Nephron progenitor cell (in vitro differentiated cells): ENCODE measurements around the gene FSTL4.

Source experiments
- DNase-seq: peaks from one replicate; pipeline ENCODE4 v3.0.0; 2021
- H3K27ac Mint-ChIP-seq: 2 replicates; pipeline ENCODE4 v1.8.0; 2021; ENCODE audit warnings: mild to moderate bottlenecking, moderate library complexity, mixed read lengths
- H3K27me3 Mint-ChIP-seq: 2 replicates; pipeline ENCODE4 v1.8.0; 2021; ENCODE audit warnings: mild to moderate bottlenecking, low read depth, mixed read lengths; ENCODE audit not compliant: poor library complexity
- H3K36me3 Mint-ChIP-seq: 2 replicates; pipeline ENCODE4 v1.8.0; 2021; ENCODE audit warnings: low read depth, mixed read lengths
- H3K4me1 Mint-ChIP-seq: 2 replicates; pipeline ENCODE4 v1.8.0; 2021; ENCODE audit warnings: mixed read lengths
- H3K4me3 Mint-ChIP-seq: 2 replicates; pipeline ENCODE4 v1.8.0; 2021; ENCODE audit warnings: mild to moderate bottlenecking, moderate library complexity, mixed read lengths
- H3K9me3 Mint-ChIP-seq: 2 replicates; pipeline ENCODE4 v1.8.0; 2021; ENCODE audit warnings: mild to moderate bottlenecking, moderate library complexity, mixed read lengths
- CTCF ChIP-seq: fragments of 200-600 bp; sonication (generic); IDR thresholded peaks from 2 replicates; pipeline ENCODE4 v1.5.0; 2021; ENCODE audit warnings: antibody characterized with exemption

Gene FSTL4

DNA sequence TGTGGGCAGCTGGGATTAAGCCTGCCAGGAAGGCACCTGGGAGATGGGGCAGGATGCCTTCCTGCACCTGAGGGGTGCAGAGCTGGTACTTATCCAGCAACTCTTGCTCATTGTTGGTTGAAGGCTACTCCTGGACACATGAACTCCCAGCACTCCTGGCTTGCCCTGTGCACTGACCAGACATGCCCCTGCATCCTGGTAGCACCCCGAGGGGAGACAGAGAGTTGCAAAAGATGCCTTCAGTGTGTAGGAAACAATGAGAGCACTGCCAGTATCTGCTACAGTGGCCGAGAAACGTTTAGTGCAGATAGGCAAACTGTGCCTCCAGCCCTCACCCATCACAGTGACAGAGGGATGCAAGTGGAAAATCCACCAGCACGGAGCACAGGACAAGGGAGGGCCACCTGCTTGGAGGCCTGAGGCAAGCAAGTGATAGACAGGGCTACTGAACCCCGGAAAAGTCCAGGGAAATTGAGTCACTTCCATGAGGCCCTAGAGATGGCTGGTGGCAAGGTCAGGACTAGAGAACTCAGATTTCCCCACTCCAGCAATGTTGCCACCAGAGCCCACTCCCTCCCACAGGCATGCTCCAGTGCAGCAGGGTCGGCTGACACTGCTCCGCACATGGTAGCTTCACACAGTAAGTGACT is 171.1 kb downstream of the FSTL4 start:
- no peaks in the 10 kb centered on the region for H3K36me3 Mint-ChIP-seq
- H3K4me3 Mint-ChIP-seq: no peak overlapping the region
- H3K9me3 Mint-ChIP-seq: no peaks in the 10 kb centered on the region
- TF ChIP-seq CTCF: no peak
- H3K27me3 Mint-ChIP-seq: no peaks in the 10 kb centered on the region
- peaks cover under 1% of the 10 kb centered on the region for H3K4me1 Mint-ChIP-seq
- no peak for DNase-seq
- no peak overlapping the region for H3K27ac Mint-ChIP-seq

DNA sequence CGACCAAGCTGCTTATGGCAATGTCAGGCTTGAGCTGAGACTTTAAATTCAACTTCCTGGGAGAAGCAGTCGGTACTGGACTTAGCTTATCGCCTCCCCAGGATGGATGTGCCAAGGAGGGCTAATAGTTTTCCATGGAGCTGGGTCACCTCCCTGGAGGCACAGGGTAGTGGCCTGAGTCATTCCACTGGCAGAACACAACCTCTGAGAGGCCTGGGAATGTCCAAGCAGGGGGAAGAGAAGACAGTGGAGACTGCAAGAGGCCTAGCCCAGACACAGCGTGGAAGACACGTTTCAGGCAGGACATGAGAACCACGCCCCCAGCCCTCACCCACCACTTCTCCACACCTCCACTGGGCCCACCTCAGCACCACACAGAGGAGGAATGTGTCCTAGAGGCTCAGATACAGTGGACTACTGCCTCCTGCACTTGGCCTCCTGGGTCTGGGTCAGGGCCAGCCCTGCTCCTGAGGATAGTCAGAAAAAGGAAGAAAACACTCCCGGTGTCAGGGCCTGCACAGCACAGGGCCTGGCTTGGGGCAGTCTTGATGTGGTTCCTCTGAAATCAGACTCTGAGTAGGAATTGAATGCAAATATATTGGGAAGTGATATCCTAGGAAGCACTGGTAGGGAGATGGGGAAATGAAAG is 171.8 kb downstream of the FSTL4 start:
- no peaks in the 10 kb centered on the region for H3K36me3 Mint-ChIP-seq
- TF ChIP-seq CTCF: no peak
- peaks cover 5% of the 10 kb centered on the region for H3K4me1 Mint-ChIP-seq
- peaks cover 2% of the 10 kb centered on the region for H3K27me3 Mint-ChIP-seq
- no peak overlapping the region for H3K4me3 Mint-ChIP-seq
- H3K27ac Mint-ChIP-seq: no peak overlapping the region
- no peaks in the 10 kb centered on the region for H3K9me3 Mint-ChIP-seq
- DNase-seq: no peak

GRCh38 chr5:133439859-133440258 is 172.5 kb downstream of the FSTL4 start:
- H3K36me3 Mint-ChIP-seq: no peaks in the 10 kb centered on the region
- H3K4me3 Mint-ChIP-seq: no peak overlapping the region
- H3K9me3 Mint-ChIP-seq: no peaks in the 10 kb centered on the region
- DNase-seq: no peak
- no peak for TF ChIP-seq CTCF
- H3K4me1 Mint-ChIP-seq: peaks cover 5% of the 10 kb centered on the region
- H3K27ac Mint-ChIP-seq: no peak overlapping the region
- peaks cover 5% of the 10 kb centered on the region for H3K27me3 Mint-ChIP-seq

GRCh38 chr5:133438487-133438886 is 173.9 kb downstream of the FSTL4 start:
- no peak for TF ChIP-seq CTCF
- peaks cover 10% of the 10 kb centered on the region for H3K27me3 Mint-ChIP-seq

GRCh38 chr5:133434336-133434735 is 178.0 kb downstream of the FSTL4 start:
- no peak overlapping the region for H3K4me3 Mint-ChIP-seq
- peaks cover 5% of the 10 kb centered on the region for H3K4me1 Mint-ChIP-seq
- H3K9me3 Mint-ChIP-seq: no peaks in the 10 kb centered on the region
- TF ChIP-seq CTCF: no peak
- no peak for DNase-seq
- peaks cover 30% of the 10 kb centered on the region for H3K27me3 Mint-ChIP-seq
- H3K27ac Mint-ChIP-seq: no peak overlapping the region
- H3K36me3 Mint-ChIP-seq: no peaks in the 10 kb centered on the region

More at GRCh38 chr5:133438487-133438886, 173.9 kb downstream of the FSTL4 start:
- no peak for DNase-seq
- Mint-ChIP-seq H3K36me3 (no peaks in the 10 kb centered on the region), H3K9me3 (no peaks in the 10 kb centered on the region), H3K4me1 (peaks cover 5% of the 10 kb centered on the region), H3K4me3 (no peak overlapping the region), H3K27ac (no peak overlapping the region)

GRCh38 chr5:133433641-133434040 is 178.7 kb downstream of the FSTL4 start:
- no peak for DNase-seq
- H3K27ac Mint-ChIP-seq: no peak overlapping the region
- peaks cover 36% of the 10 kb centered on the region for H3K27me3 Mint-ChIP-seq
- no peaks in the 10 kb centered on the region for H3K36me3 Mint-ChIP-seq
- no peaks in the 10 kb centered on the region for H3K9me3 Mint-ChIP-seq
- peaks cover 5% of the 10 kb centered on the region for H3K4me1 Mint-ChIP-seq
- no peak overlapping the region for H3K4me3 Mint-ChIP-seq
- TF ChIP-seq CTCF: no peak
